Liver (tissue), 9 donors: ENCODE results near the gene CDSN. TPM values are rescaled to one million over a fixed set of nuclear protein-coding genes. Genes with fewer than 3 reads are reported as not detected.

Experiments
- DNase-seq: peaks from one replicate; pipeline ENCODE4 v3.0.0-alpha.2; 2017; ENCODE audit warnings: low spot score
- H3K27ac ChIP-seq, 2 donors: one replicate each; pipeline ENCODE4 v1.7.0; 2013; ENCODE audit warnings: inconsistent platforms in 2 of 2, low read length in 2 of 2, control low read depth in 1 of 2, low read depth in 1 of 2, mild to moderate bottlenecking in 1 of 2
- H3K27me3 ChIP-seq, 4 donors: one replicate each; pipeline versions ENCODE4 v1.6.1 to v1.7.0; 2013; ENCODE audit warnings: low read length in 3 of 4, inconsistent platforms in 1 of 4, mild to moderate bottlenecking in 1 of 4, moderate library complexity in 1 of 4; ENCODE audit not compliant: control insufficient read depth in 4 of 4, insufficient read depth in 4 of 4
- H3K36me3 ChIP-seq, 4 donors: one replicate each; pipeline versions ENCODE4 v1.6.1 to v1.7.0; 2013; ENCODE audit warnings: low read length in 3 of 4, mild to moderate bottlenecking in 3 of 4, low read depth in 1 of 4, moderate library complexity in 1 of 4; ENCODE audit not compliant: control insufficient read depth in 4 of 4, insufficient read depth in 3 of 4
- H3K4me1 ChIP-seq, 4 donors: one replicate each; pipeline versions ENCODE4 v1.6.1 to v1.7.0; 2013; ENCODE audit warnings: low read length in 3 of 4, mild to moderate bottlenecking in 3 of 4, moderate library complexity in 1 of 4; ENCODE audit not compliant: control insufficient read depth in 4 of 4, insufficient read depth in 4 of 4
- H3K4me3 ChIP-seq, 3 donors: one replicate each; pipeline versions ENCODE4 v1.6.1 to v1.7.0; 2013; ENCODE audit warnings: low read length in 3 of 3, control low read depth in 1 of 3, low read depth in 1 of 3, mild to moderate bottlenecking in 1 of 3
- H3K9ac ChIP-seq, 2 donors: one replicate each; pipeline ENCODE4 v1.7.0; 2013; ENCODE audit warnings: low read length in 2 of 2, mild to moderate bottlenecking in 2 of 2, moderate library complexity in 2 of 2, control low read depth in 1 of 2, low read depth in 1 of 2
- H3K9me3 ChIP-seq, 4 donors: one replicate each; pipeline versions ENCODE4 v1.6.1 to v1.7.0; 2013; ENCODE audit warnings: low read length in 3 of 4; ENCODE audit not compliant: control insufficient read depth in 4 of 4
- FOXA1 ChIP-seq: IDR thresholded peaks from 2 replicates; pipeline ENCODE4 v1.6.1; 2016; ENCODE audit warnings: antibody characterized with exemption
- FOXA2 ChIP-seq: IDR thresholded peaks from 2 replicates; pipeline ENCODE4 v1.6.1; 2016; ENCODE audit warnings: antibody characterized with exemption
- GABPA ChIP-seq, 2 donors: IDR thresholded peaks in 1 of 2; conservative IDR thresholded peaks in 1 of 2; 2 replicates each; pipeline ENCODE4 v1.6.1; 2016; ENCODE audit warnings: antibody characterized with exemption in 2 of 2, mild to moderate bottlenecking in 1 of 2, moderate library complexity in 1 of 2
- HNF4A ChIP-seq, 2 donors: conservative IDR thresholded peaks; 2 replicates each; pipeline ENCODE4 v1.6.1; 2016; ENCODE audit warnings: antibody characterized with exemption in 2 of 2, mild to moderate bottlenecking in 2 of 2
- HNF4G ChIP-seq: IDR thresholded peaks from 2 replicates; pipeline ENCODE4 v1.6.1; 2016; ENCODE audit warnings: antibody characterized with exemption
- JUND ChIP-seq, 2 donors: IDR thresholded peaks; 2 replicates each; pipeline ENCODE4 v1.6.1; 2016; ENCODE audit warnings: antibody characterized with exemption in 2 of 2
- MAX ChIP-seq: IDR thresholded peaks from 2 replicates; pipeline ENCODE4 v1.6.1; 2016; ENCODE audit warnings: antibody characterized with exemption
- NR2F2 ChIP-seq: IDR thresholded peaks from 2 replicates; pipeline ENCODE4 v1.6.1; 2016; ENCODE audit warnings: antibody characterized with exemption
- RAD21 ChIP-seq, 2 donors: IDR thresholded peaks; 2 replicates each; pipeline ENCODE4 v1.6.1; 2016; ENCODE audit warnings: antibody characterized with exemption in 2 of 2, mild to moderate bottlenecking in 2 of 2
- RXRA ChIP-seq, 2 donors: IDR thresholded peaks; 2 replicates each; pipeline ENCODE4 v1.6.1; 2017 to 2018; ENCODE audit warnings: antibody characterized with exemption in 2 of 2, mild to moderate bottlenecking in 1 of 2
- SP1 ChIP-seq: IDR thresholded peaks from 2 replicates; pipeline ENCODE4 v1.6.1; 2018; ENCODE audit warnings: antibody characterized with exemption, mild to moderate bottlenecking
- TAF1 ChIP-seq: conservative IDR thresholded peaks from 2 replicates; pipeline ENCODE4 v1.6.1; 2016; ENCODE audit warnings: antibody characterized with exemption, mild to moderate bottlenecking
- YY1 ChIP-seq: IDR thresholded peaks from 2 replicates; pipeline ENCODE4 v1.6.1; 2016; ENCODE audit warnings: antibody characterized with exemption, mild to moderate bottlenecking
- ZBTB33 ChIP-seq: IDR thresholded peaks from 2 replicates; pipeline ENCODE4 v1.6.1; 2016; ENCODE audit warnings: antibody characterized with exemption
- WGBS: extraction: QIAGEN DNeasy Blood & Tissue Kit; methylation state at CpG from one replicate; pipeline ENCODE4 v1.1.7; 2013; 5-methylcytosine and 5-hydroxymethylcytosine counted together
- polyA plus RNA-seq, 2 donors: library from polyadenylated mRNA; stranded (reverse) in 1 of 2; unstranded in 1 of 2; fragments of 200-250 nt in 1 of 2; fragments of >200 nt in 1 of 2; fragmentation: Nextera tagmentation in 1 of 2; extraction: Ambion mirVana in 1 of 2; gene quantifications; one replicate each; pipeline versions ENCODE4 v1.2.1 to v1.2.3, GENCODE V29; 2013 to 2015
- total RNA-seq, 2 donors: library from RNA; depleted of rRNA; stranded (reverse); fragments of >200 nt; gene quantifications; one replicate each; pipeline ENCODE4 v1.2.3, GENCODE V29; 2014
- TF ChIP-seq, protein P1 (sequence below): IDR thresholded peaks from 2 replicates; pipeline ENCODE4 v1.6.1; 2016; ENCODE audit warnings: antibody characterized with exemption
- TF ChIP-seq, protein P2 (sequence below): IDR thresholded peaks from 2 replicates; pipeline ENCODE4 v1.6.1; 2016; ENCODE audit warnings: antibody characterized with exemption, mild to moderate bottlenecking
- donor health status: healthy.
- donor health status: healthy.
- donor health status: healthy.
- donor health status: healthy.
- donor health status: healthy.

CDSN gene
- total and polyA plus RNA-seq, 4 donors, result not detected

DNA sequence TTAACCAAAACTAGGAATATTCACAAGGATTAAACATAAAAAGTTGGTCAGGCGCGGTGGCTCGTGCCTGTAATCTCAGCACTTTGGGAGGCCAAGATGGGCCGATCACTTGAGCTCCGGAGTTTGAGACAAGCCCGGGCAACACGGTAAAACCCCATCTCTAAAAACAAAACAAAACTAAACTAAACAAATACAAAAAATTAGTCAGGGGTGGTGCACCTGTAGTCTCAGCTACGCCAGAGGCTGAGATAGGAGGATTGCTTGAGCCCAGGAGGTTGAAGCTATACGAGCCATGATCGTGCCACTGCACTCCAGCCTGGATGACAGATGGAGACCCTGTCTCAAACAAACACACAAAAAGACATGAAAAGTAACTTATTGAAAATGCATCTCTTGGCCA lies 15.5 kb upstream of the CDSN start (continued):
- TF ChIP-seq ZBTB33 (no peak), HNF4A (conservative IDR thresholded peaks at IDR 0.05) (no peak), HNF4G (no peak), TAF1 (no peak), YY1 (no peak), RXRA (IDR thresholded peaks at IDR 0.05) (no peak), JUND (IDR thresholded peaks at IDR 0.05) (no peak), RAD21 (IDR thresholded peaks at IDR 0.05) (no peak), GABPA (IDR thresholded peaks at IDR 0.05 in 1 of 2, conservative IDR thresholded peaks at IDR 0.05 in 1 of 2) (no peak), SP1 (no peak), FOXA2 (no peak)

DNA sequence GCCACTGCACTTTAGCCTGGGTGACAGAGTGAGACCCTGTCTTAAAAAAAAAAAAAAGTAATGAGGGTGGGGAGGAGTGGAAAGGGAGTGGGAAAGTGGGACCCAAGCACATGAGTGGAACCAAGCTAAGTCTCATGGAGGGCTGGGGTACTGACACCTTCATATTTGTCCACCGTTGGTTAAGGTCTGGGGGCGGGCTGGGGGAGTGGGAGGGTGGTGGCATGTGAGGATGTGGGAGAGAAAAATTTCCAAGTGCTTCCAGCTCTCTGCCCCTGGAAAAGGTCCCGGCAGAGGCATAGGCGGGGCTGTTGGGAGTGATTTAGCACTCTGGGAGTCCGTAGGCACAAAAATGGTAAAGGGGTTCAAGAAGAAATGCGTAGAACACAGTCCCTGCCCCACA lies 12.6 kb upstream of the CDSN start:
- no peak for DNase-seq
- 87% methylated on average over 6 of the region's 6 CpGs for WGBS
- Histone ChIP-seq H3K36me3 (no peaks in the 10 kb centered on the region), H3K4me1 (peaks cover 0 to 4% (median 3%) of the 10 kb centered on the region in 4 donors), H3K9ac (no peak overlapping the region), H3K27ac (no peak overlapping the region), H3K9me3 (no peaks in the 10 kb centered on the region), H3K27me3 (no peaks in the 10 kb centered on the region), H3K4me3 (no peak overlapping the region)
- TF ChIP-seq GABPA (IDR thresholded peaks at IDR 0.05 in 1 of 2, conservative IDR thresholded peaks at IDR 0.05 in 1 of 2), result no peak

GRCh38 chr6:31131595-31131994 lies 11.3 kb upstream of the CDSN start:
- TF ChIP-seq MAX (no peak), NR2F2 (no peak), HNF4G (no peak), SP1 (no peak), RAD21 (IDR thresholded peaks at IDR 0.05) (no peak), GABPA (IDR thresholded peaks at IDR 0.05 in 1 of 2, conservative IDR thresholded peaks at IDR 0.05 in 1 of 2) (no peak), FOXA1 (no peak), ZBTB33 (no peak), JUND (IDR thresholded peaks at IDR 0.05) (no peak)
- TF ChIP-seq, protein P1, sequence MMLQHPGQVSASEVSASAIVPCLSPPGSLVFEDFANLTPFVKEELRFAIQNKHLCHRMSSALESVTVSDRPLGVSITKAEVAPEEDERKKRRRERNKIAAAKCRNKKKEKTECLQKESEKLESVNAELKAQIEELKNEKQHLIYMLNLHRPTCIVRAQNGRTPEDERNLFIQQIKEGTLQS, result no peak
- TF ChIP-seq, protein P2, sequence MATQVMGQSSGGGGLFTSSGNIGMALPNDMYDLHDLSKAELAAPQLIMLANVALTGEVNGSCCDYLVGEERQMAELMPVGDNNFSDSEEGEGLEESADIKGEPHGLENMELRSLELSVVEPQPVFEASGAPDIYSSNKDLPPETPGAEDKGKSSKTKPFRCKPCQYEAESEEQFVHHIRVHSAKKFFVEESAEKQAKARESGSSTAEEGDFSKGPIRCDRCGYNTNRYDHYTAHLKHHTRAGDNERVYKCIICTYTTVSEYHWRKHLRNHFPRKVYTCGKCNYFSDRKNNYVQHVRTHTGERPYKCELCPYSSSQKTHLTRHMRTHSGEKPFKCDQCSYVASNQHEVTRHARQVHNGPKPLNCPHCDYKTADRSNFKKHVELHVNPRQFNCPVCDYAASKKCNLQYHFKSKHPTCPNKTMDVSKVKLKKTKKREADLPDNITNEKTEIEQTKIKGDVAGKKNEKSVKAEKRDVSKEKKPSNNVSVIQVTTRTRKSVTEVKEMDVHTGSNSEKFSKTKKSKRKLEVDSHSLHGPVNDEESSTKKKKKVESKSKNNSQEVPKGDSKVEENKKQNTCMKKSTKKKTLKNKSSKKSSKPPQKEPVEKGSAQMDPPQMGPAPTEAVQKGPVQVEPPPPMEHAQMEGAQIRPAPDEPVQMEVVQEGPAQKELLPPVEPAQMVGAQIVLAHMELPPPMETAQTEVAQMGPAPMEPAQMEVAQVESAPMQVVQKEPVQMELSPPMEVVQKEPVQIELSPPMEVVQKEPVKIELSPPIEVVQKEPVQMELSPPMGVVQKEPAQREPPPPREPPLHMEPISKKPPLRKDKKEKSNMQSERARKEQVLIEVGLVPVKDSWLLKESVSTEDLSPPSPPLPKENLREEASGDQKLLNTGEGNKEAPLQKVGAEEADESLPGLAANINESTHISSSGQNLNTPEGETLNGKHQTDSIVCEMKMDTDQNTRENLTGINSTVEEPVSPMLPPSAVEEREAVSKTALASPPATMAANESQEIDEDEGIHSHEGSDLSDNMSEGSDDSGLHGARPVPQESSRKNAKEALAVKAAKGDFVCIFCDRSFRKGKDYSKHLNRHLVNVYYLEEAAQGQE, result no peak
- WGBS, result 86% methylated on average over 3 of the region's 3 CpGs
- no peaks in the 10 kb centered on the region for H3K27me3 ChIP-seq
- no peaks in the 10 kb centered on the region for H3K9me3 ChIP-seq
- no peaks in the 10 kb centered on the region for H3K36me3 ChIP-seq
- DNase-seq, result no peak
- H3K9ac ChIP-seq, result no peak overlapping the region
- H3K4me1 ChIP-seq, result no peaks in the 10 kb centered on the region
- H3K4me3 ChIP-seq, result no peak overlapping the region
- no peak overlapping the region for H3K27ac ChIP-seq
